CD4-positive, alpha-beta T cell treated with Interleukin-17A for 1 hour (primary cell): ENCODE measurements around the gene MUSK.
A peak's percentile ranks its signal among the peaks of the same experiment; 100 is the strongest.
"Not testable (repeated sequence)": the region's sequence is repeated elsewhere in the genome, so short reads cannot be mapped to it uniquely, and the experiment has no call there.

Experiments
- DNase-seq: peaks from one replicate; pipeline ENCODE4 v3.0.0-alpha.2; 2020

Gene MUSK

DNA sequence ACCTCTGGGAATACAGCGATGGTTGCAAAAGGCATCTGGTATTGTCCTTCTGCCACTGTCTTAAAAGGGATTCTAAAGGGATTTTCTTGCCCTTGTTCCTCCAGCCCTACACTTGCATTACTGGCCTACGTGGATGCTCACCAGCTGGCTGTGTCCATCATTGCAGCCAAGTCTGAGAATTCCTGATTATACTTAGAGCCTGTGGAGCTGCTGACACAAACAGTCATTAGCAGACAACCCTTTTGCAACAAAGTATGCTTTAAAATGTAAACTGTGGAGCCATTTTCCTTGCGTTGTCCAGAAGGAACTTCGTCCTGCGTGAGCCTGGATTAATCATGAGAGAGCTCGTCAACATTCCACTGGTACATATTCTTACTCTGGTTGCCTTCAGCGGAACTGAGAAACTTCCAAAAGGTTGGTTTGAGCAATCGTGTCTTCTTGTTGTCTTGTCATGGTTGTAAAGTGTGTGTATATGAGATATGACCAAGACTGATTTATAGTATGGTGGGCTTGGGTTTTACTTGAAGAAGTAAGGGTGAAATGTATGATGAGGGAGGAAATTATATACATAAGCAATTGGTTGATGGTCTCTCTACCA is at the start of gene MUSK:
Gene MUSK (plus strand): TSS at position 222 of the 598 bp plus-strand sequence. CDS start 114 bp downstream, at position 336.
- no peak for DNase-seq

GRCh38 chr9:110619831-110620230 is 48.8 kb upstream of the MUSK start:
- DNase-seq, result no peak

GRCh38 chr9:110620726-110621125 is 47.9 kb upstream of the MUSK start:
- no peak for DNase-seq

DNA sequence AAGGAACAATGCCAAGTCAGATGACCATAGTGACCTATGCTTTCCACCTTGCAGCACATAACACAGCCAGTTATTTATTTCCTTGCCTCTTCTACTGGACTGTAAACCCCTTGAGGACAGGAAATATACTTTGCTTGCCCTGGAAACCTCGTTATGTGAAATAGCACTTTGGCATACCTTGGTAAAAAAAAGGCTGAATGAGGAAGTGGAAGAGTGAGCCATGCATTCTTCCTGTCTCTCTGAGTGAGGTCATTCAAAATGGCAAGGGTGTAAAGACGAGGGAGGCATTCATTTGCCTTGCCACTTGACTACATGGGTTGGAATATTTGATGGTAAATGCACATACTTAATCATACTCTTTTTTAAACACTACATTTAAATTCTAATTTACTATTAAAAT is 46.2 kb upstream of the MUSK start:
- DNase-seq, result no peak

GRCh38 chr9:110623462-110624025 is 45.0 kb upstream of the MUSK start:
- DNase-seq, result peak; percentile 12

GRCh38 chr9:110626101-110626829 is 42.3 kb upstream of the MUSK start:
- no peak for DNase-seq

GRCh38 chr9:110635589-110635988 is 33.0 kb upstream of the MUSK start:
- DNase-seq, result no peak

GRCh38 chr9:110638381-110638954 is 30.1 kb upstream of the MUSK start:
- DNase-seq, result no peak

DNA sequence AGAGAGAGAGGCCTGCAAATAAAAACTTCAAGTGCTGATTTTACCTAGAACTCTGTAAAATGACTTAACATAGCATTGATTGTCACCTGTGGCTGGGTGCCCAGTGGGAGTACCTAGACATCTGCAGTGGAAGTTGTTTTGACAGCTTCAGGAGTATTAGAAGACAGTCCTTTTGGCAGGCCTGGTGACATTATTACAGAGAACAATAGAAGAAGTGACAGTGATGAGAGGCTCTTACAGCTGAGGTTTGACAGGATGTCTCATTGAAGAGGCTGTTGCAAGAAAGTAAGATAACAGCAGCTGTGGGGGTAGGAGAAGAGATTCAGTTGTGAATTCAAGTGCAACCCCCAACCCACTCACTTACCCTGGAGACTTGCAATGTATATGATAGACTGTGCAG is 27.9 kb upstream of the MUSK start:
- DNase-seq, result no peak

GRCh38 chr9:110641293-110641692 is 27.3 kb upstream of the MUSK start:
- DNase-seq, result no peak

DNA sequence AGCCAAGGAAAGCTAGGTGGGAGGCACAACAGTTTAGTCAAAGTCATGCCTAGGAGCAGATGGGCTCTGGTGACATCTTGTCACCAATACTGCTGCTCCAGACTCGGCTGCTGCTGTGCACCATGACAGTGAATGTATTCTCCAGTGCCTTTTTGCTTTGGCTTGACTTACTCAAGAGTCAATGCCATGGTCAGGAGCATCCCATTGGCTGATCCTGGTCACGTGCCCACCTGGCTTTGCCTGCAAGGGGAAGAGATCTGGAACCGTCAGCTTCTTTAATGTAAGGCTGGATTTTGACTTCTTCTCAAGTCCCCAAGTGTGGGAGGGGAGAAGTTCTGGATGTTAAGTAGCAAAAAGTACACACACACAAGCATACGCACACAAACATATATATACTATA is 19.9 kb upstream of the MUSK start:
- no peak for DNase-seq

- no peak for DNase-seq
These were observed 18.3 kb upstream of the MUSK start for GRCh38 chr9:110650261-110650660.

- no peak for DNase-seq
These were observed 17.6 kb upstream of the MUSK start for GRCh38 chr9:110650991-110651411.

DNA sequence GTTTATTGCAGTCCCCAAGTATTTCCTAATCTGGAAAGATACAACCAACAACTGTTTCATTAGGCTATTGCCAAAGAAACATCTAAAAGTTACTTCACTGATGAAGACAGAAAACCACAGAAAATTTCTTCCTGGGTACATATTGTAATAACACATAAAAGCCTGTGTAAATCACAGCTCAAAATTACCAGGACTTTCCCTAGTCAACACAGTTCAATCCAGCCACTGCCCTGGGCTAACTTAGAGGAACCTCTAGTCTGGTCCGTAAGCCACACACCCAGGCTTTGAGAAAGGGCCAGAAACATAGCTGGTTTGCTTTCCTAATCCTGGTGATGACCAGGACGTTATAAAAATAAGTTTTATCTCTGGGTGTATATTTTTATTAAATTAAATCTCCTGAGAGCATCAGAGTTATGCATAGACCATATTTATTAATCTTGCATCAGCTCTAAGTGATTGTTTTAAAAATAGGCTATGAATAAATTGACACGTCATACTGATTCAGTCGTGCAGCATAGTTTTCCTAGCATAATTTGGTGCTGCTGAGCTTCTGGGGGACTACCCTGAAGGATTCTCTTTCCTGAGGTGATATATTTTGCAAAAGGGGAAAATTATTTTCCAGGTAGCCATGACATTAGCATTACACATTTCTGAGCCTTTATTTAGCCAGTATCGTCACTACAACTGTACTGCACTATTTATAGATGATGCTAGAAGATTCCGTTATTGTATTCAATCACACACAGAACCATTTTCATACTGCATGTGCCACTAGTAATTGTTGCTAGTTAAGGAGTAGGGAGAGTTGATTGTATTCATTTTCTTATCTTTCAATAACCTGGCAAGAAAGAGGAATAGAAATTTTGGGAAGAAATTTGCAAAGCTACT is 12.6 kb upstream of the MUSK start:
- no peak for DNase-seq

DNA sequence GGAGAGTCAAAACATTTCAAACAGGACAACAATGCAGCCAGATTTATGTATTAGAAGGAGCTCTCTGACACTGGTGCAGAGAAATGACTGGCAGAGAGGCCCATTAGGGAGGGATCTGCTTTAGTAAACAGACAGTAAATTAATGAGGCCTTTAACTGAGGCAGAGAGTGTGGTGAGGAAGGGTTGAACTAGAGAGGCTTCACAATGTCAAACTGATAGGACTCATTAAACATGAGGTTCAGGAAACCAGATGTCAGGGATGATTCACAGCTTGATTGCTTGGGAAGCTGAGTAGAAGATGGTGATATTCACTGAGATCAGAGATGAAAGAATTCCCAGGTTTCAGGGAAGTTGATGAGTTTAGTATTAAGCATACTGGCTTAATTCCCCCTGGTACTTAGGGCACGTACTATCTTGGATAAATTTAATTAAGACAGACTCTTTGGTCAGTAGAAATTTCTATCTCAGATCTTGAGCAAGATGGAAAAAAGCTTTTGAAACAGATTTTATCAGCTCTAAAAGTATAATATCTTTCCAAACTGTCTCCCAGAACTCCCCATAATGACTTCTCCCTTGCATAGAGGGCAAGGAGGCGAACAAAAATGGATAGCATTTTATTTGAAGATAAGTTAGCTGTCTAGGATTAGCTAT is 8.6 kb upstream of the MUSK start:
- no peak for DNase-seq

GRCh38 chr9:110669433-110669832 is 842 bp downstream of the MUSK start:
- no peak for DNase-seq

DNA sequence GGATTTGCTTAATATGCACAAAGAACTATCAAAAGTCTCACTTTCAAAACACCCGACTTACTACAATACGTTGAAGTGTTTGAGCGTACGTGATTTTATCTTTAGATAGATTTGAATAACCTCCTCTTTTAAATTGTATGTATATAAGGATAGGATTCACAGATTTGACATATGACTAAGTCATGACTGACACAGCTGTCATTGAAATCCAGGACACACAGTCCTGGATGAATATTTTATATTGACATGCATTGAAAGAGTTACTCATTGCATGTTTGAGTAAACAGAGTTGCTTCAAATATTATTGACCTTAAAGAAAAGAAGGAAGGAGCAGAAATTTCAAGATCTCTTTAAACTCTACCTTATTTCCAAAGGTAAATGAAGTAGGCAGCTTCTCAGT is 3.3 kb downstream of the MUSK start:
- DNase-seq, result no peak

GRCh38 chr9:110672873-110673510 is 4.4 kb downstream of the MUSK start:
- no peak for DNase-seq

DNA sequence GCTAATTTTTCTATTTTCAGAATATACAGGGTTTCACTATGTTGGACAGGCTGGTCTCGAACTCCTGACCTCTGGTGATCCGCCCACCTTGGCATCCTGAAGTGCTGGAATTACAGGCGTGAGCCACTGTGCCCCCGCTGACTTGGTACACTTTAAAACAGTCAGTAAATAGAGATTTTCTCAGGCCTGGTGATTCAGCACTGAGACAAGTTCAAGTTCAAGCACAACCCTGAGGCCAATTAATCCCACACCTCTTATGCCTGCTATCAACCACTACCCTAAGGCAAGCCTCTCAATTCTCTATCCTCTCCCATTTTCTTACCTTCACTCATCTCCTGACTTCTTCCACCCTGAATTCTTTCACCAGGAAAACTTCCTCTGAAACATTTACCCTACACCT is 18.9 kb downstream of the MUSK start:
- no peak for DNase-seq

DNA sequence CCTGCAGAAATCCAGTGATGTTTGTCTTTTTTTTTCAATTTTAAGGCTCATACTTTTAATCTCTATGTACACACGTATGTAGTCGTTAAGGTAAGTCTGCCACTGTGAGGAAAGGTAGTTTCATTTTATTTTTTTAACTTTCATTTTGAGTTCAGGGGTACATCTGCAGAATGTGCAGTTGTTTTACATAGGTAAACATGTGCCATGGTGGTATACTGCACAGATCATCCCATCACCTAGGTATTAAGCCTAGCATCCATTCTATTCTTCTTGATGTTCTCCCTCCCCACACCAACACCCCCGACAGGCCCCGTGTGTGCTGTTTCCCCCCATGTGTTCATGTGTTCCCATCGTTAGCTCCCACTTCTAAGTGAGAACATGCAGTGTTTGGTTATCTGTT is 19.7 kb downstream of the MUSK start:
- DNase-seq, result no peak

DNA sequence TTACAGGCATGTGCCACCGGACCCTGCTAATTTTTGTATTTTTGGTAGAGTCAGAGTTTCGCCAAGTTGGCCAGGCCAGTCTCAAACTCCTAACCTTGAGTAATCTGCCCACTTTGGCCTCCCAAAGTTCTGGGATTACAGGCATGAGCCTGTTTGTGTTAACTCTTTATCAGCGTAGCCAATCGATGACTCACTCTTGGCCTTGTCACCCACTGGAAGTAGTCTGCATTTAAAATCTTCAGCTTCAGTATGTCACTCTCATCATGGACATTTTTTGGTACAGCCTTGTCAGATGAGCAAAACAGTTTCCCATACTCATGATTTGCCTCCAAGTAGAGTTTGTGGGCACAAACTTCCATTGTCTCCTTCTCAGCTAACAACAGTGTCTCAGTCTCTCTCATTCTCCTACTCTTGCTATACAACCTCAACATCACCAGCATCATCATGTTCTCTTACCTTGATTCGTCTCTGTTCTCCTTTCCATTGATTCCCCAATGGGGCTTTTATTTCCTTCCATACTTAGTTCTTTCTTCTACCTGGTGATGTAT is 22.5 kb downstream of the MUSK start:
- DNase-seq, result no peak

GRCh38 chr9:110695846-110696245 is 27.3 kb downstream of the MUSK start:
- DNase-seq, result not testable (repeated sequence)
